ENCODE results near the gene NBPF12.
"Not testable (repeated sequence)": the region's sequence is repeated elsewhere in the genome, so short reads cannot be mapped to it uniquely, and the experiment has no call there.

DNA sequence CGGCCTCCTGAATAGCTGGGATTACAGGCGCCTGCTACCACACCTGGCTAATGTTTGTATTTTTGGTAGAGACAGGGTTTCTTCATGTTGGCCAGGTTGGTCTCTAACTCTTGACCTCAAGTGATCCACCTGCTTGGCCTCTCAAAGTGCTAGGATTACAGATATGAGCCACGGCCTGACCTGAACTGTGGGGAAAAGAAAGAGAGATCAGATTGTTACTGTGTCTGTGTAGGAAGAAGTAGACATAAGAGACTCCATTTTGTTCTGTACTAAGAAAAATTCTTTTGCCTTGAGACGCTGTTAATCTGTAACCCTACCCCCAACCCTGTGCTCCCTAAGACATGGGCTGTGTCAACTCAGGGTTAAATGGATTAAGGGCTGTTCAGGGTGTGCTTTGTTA, 10.0 kb downstream of the NBPF12 start:
- TF ChIP-seq CTCF (IDR thresholded peaks at IDR 0.05; ENCODE audit: low read length); EZH2 (IDR thresholded peaks at IDR 0.05; ENCODE audit: borderline replicate concordance, low read length): not testable (repeated sequence)

Measured in OCI-LY1 (cell line).